PFSK-1 (cell line): ENCODE measurements around the gene DRAXIN.

ENCODE experiments used
- POLR2AphosphoS5 ChIP-seq: IDR thresholded peaks from 2 replicates; pipeline ENCODE4 v1.6.1; 2012; ENCODE audit warnings: low read depth, mild to moderate bottlenecking, control low read depth, low read length, moderate library complexity
- REST ChIP-seq, 2 experiments: IDR thresholded peaks; 2 replicates each; pipeline versions ENCODE4 v1.6.1 to v1.8.0; 2011 to 2012; ENCODE audit warnings: low read depth in 2 of 2, low read length in 2 of 2, control low read depth in 1 of 2, inconsistent platforms in 1 of 2, mild to moderate bottlenecking in 1 of 2, moderate library complexity in 1 of 2; ENCODE audit not compliant: insufficient read depth in 1 of 2
- TAF1 ChIP-seq: IDR thresholded peaks from 2 replicates; pipeline ENCODE4 v1.6.1; 2012; ENCODE audit warnings: low read length, control low read depth, borderline replicate concordance; ENCODE audit not compliant: insufficient read depth

- TF ChIP-seq POLR2AphosphoS5 = no peak
- TF ChIP-seq TAF1 = no peak
- no peak for TF ChIP-seq REST (IDR thresholded peaks at IDR 0.05; ENCODE audit: insufficient read depth in 1 of 2, low read depth in 2 of 2, low read length in 2 of 2)
Observed at GRCh38 chr1:11757047-11757446, 65.5 kb downstream of the DRAXIN start.
